DMS53 treated with DMSO at 0.1 percent for 48 hours (cell line): ENCODE data around the gene LPCAT3.

Experiments used
- DNase-seq: peaks from one replicate; lab custom pipeline; 2025; ENCODE audit not compliant: unreplicated experiment; lab: John Stamatoyannopoulos, UW

LPCAT3 gene

DNA sequence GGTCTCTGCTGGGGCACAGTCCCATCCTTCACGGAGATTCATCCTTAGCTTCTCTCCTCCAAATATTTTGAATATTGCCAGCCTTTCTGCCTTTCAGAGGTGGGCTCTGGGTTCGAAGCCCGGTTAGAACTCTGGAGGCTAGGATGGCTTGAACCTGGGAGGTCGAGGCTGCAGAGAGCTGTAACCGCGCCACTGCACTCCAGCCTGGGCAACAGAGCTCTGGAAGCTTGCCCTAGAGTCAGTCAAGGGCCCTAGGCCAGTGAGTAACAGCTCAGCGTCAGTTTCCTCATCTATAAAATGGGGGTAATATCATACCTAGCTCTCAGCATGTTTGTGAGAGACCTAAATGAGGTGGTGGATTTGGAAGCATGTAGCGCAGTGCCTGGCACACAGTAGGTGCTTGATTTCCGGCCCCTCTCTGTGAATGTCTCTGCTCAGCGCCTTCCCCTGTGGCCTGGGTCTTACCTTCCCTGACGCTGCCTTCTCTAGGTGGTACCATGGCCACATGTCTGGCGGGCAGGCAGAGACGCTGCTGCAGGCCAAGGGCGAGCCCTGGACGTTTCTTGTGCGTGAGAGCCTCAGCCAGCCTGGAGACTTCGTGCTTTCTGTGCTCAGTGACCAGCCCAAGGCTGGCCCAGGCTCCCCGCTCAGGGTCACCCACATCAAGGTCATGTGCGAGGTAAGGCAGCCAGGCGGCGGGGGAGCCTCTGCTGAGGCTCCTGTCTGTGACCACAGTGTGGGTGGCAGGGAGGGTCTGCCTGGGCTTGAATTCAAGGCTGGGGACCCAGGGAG lies 63.8 kb downstream of the LPCAT3 start:
- no peak for DNase-seq

- no peak for DNase-seq
These were observed 64.6 kb downstream of the LPCAT3 start for GRCh38 chr12:6953442-6954315.

GRCh38 chr12:6952863-6953441 lies 65.3 kb downstream of the LPCAT3 start:
- no peak for DNase-seq

DNA sequence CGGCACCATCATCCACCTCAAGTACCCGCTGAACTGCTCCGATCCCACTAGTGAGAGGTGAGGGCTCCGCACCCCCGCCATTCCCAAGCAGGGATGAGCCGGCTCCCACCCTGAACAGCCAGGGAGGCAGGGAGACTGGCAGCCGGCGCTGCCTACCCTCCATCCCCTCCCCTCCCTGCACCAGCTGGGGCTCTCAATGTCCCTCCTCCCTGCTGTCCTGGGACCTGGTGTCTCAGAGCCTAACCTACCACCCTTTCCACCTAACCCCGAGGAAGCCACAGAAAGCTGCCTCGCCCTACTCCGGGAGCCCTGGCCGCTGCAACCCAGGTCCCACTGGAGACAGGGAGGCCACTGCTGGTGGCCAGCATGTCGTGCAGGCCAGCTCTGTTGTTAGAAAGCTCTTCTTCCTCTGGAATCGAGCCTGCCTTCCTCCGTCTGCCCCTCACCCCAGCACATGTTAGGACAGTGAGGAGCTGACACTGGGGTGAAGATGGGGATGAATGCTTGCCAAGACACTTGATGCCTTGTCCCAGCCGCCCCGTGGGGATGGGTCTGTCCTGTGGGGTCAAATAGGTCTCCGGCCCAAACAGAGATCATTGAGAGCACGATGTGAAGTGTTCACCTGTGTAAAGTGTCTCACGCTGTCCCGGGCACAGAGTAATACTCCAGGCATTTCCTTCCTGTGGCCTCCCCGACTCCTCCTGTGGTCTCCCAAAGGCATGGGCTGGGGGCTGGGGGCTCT lies 66.0 kb downstream of the LPCAT3 start:
- DNase-seq: no peak

GRCh38 chr12:6951551-6952120 lies 66.6 kb downstream of the LPCAT3 start:
- DNase-seq: no peak

DNA sequence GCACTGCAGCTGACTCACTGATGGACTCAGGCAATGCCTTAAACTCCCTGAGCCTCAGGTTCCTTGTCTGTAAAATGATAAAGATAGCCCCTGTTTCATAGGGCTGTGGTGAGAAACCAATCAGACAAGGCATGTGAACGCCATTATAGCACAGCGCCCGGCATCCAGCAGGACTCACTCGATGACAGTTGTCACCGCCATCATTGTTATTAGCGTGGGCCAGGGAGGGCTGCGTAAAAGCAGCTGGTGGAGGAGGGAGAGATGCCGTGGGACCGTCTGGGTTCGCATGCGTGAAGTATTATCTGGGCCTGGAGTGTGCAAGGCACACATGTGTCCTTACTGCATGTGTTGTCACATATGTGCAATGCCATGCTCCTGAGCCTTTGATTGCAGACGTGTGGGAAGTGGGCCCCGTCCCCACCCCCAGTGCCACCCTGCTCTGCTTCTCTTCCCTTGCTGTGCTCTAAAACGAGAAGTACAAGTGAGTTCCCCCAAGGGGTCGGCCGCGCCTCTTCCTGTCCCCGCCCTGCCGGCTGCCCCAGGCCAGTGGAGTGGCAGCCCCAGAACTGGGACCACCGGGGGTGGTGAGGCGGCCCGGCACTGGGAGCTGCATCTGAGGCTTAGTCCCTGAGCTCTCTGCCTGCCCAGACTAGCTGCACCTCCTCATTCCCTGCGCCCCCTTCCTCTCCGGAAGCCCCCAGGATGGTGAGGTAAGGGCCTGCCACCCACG lies 67.3 kb downstream of the LPCAT3 start, which contains the start of gene PTPN6:
Gene PTPN6, plus strand, starts transcription at position 546 of the 730 bp plus-strand sequence. Its CDS starts 157 bp downstream, at position 703.
- no peak for DNase-seq

- DNase-seq: no peak
These were observed 67.9 kb downstream of the LPCAT3 start for GRCh38 chr12:6950401-6950801.

- DNase-seq: no peak
These were observed 69.2 kb downstream of the LPCAT3 start for GRCh38 chr12:6948873-6949594.

DNA sequence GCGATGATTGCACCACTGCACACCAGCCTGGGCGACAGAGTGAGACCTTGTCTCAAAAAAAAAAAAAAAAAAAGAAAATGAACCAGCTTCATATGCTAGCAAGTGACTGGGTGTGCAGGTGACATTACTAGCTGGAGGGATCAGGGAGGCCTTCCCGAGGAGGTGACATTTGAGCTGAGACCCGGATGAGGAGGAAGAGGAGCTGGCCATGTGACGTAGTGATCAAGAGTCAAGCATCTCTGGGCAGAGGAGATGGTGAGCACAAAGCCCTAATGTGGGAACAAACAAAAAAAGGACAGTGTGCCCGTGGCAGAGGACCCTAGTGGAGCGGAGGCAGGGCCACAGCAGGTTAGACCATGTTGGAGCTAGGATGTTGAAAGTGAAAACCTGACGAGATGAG lies 70.7 kb downstream of the LPCAT3 start:
- DNase-seq: no peak

GRCh38 chr12:6946920-6947374 lies 71.3 kb downstream of the LPCAT3 start:
- DNase-seq: no peak

DNA sequence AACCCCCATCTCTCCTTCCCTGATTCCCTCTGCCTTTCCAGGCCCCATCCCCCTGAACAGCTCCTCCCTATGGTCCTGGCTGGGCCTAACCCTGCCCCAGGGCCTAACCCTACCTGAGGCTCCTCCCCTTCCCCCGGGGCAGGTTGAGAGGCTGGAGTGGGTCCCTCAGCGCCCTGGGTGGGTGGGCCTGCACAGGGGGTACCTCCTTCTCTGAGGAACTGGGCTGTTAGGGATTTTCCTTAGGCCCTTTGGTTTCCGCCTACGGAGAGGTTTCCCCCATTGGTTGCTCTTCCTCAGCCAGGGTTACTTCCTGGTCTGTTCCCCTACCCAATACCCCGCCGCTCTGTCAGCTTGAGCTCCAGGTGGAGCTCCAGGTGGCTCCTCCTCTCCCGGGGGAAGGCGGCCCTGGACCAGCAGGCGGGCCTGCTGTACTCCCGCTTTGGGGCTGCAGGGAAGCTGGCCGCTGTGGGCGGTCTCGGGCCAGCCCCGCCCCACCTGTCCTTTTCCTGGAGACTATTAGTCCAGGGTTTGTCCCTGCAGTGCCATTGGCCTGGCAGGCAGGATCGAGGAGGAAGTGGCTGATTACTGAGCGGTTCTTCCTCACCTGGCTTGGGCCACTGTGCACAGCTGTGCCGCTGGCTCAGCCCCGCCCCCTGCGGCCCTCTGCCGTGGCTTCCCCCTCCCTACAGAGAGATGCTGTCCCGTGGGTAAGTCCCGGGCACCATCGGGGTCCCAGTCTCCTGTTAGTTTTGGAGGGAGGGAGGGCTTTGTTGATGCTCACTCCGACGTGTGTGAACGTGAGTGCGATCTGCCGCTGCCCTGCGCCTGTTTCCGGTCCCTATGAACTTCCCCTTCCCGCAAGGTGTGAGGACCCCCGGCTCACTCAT lies 72.0 kb downstream of the LPCAT3 start:
- peak; percentile 100 for DNase-seq

- no peak for DNase-seq
These were observed 72.7 kb downstream of the LPCAT3 start for GRCh38 chr12:6945613-6946012.

DNA sequence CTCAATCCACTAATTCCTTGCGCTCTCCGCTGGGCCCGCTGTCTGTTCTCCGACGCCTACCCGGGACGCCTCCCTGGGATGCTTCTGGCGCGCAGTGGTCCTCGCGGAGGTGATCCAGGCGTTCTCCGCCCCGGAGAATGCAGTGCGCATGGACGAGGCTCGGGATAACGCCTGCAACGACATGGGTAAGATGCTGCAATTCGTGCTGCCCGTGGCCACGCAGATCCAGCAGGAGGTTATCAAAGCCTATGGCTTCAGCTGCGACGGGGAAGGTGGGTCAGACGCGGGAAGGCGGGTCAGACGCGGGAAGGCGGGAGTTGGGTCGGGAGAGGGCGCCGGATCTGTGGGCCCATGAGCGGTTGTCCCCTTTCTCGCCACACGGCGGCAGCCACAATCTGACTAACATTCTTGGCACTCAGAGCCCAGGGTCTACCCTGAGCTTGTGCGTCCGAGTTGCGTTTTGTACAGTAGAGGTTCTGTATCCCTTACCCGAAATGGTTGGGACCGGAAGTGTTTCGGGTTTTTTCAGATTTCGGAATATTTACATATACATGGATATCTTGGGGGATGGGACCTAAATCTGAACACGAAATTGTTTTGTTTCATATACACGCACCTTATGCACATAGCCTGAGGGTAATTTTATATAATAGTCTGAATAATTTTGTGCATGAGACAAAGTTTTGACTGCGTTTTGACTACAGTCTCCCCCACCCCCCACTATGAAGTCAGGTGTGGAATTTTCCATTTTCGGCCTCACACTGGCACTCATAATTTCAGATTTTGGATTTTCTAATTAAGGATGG lies 73.7 kb downstream of the LPCAT3 start:
- DNase-seq: peak; percentile 99

GRCh38 chr12:6943722-6944380 lies 74.4 kb downstream of the LPCAT3 start, which contains the start of the genes C12orf57 and RNU7-1:
Gene C12orf57 (plus strand): TSS chr12:6944022. CDS start chr12:6944122, 100 bp downstream.
Gene RNU7-1 (plus strand): TSS chr12:6943816.
- peak; percentile 98 for DNase-seq

- DNase-seq: peak; percentile 98
These were observed 74.9 kb downstream of the LPCAT3 start for GRCh38 chr12:6943389-6943721.

DNA sequence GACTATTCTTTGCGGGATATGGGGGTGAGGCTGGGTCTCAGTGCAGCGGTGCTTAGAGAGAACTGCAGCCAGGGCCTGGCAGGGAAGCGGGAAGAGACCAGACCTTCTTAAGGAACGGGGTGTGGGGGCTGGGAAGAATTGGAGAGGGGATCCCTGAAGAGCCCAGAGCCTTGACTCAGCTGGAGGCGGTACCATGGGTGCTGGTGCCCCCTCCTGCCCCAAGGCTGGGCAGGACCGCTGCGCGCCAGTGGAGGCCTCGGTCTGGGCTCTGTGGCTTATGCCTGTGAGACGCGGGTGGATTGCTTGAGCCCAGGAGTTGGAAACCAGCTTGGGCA lies 76.0 kb downstream of the LPCAT3 start:
- no peak for DNase-seq

GRCh38 chr12:6941782-6942181 lies 76.5 kb downstream of the LPCAT3 start:
- DNase-seq: no peak
